ENCODE measurements around the gene PTBP3.
A peak's percentile ranks its signal among the peaks of the same experiment; 100 is the strongest.
"Not testable (repeated sequence)": the region's sequence is repeated elsewhere in the genome, so short reads cannot be mapped to it uniquely, and the experiment has no call there.

The PTBP3 gene

GRCh38 chr9:112190320-112190719 lies 143.1 kb downstream of the PTBP3 start:
- not testable (repeated sequence) for DNase-seq

- DNase-seq = no peak
Measured at GRCh38 chr9:112188884-112189283, 144.5 kb downstream of the PTBP3 start.

GRCh38 chr9:112187404-112187803 lies 146.0 kb downstream of the PTBP3 start:
- DNase-seq = no peak

- DNase-seq = no peak
Measured at GRCh38 chr9:112186695-112187094, 146.7 kb downstream of the PTBP3 start.

GRCh38 chr9:112184946-112185345 lies 148.5 kb downstream of the PTBP3 start:
- DNase-seq = no peak

- DNase-seq = no peak
Measured at GRCh38 chr9:112184221-112184620, 149.2 kb downstream of the PTBP3 start.

- no peak for DNase-seq
Measured at GRCh38 chr9:112180387-112180881, 153.0 kb downstream of the PTBP3 start.

GRCh38 chr9:112179816-112180215 lies 153.6 kb downstream of the PTBP3 start:
- no peak for DNase-seq

- DNase-seq = peak; percentile 32
Measured at GRCh38 chr9:112176524-112176923, 156.9 kb downstream of the PTBP3 start.

GRCh38 chr9:112175796-112176315 lies 157.6 kb downstream of the PTBP3 start:
- peak; percentile 30 for DNase-seq

- peak; percentile 63 for DNase-seq
Measured at GRCh38 chr9:112174965-112175795, 158.2 kb downstream of the PTBP3 start, which contains the start of gene SUSD1. TSS of gene SUSD1 (minus strand) at chr9:112175297. CDS start at chr9:112175235, 62 bp downstream.

- peak; percentile 77 for DNase-seq
Measured at GRCh38 chr9:112174222-112174964, 159.0 kb downstream of the PTBP3 start.

- DNase-seq = no peak
Measured at GRCh38 chr9:112173489-112174221, 159.8 kb downstream of the PTBP3 start.

- DNase-seq = no peak
Measured at GRCh38 chr9:112170968-112171367, 162.5 kb downstream of the PTBP3 start.

- no peak for DNase-seq
Measured at GRCh38 chr9:112170235-112170634, 163.2 kb downstream of the PTBP3 start.

- no peak for DNase-seq
Measured at GRCh38 chr9:112169368-112169767, 164.1 kb downstream of the PTBP3 start.

- DNase-seq = no peak
Measured at GRCh38 chr9:112168197-112168596, 165.2 kb downstream of the PTBP3 start.
